Lung (tissue), 12 donors: Measurements from ENCODE around the gene ANKRD44. TPM values are rescaled to one million over a fixed set of nuclear protein-coding genes. Genes with fewer than 3 reads are reported as not detected.
A peak's percentile ranks its signal among the peaks of the same experiment; 100 is the strongest.

Experiments
- ATAC-seq: fragments of 200-7000 bp; cut with Tn5 transposase; one replicate; pipeline ENCODE4 v1.9.1; 2020; ENCODE audit warnings: moderate number of reproducible peaks; ENCODE audit not compliant: insufficient read depth, low FRiP score
- DNase-seq, 3 donors: peaks; one replicate each; pipeline ENCODE4 v3.0.0-alpha.2; 2013 to 2017
- H3K27ac ChIP-seq, 2 donors: one replicate each; pipeline ENCODE4 v1.5.1; 2013; ENCODE audit warnings: mild to moderate bottlenecking in 2 of 2, moderate library complexity in 2 of 2, control low read depth in 1 of 2, inconsistent platforms in 1 of 2, low read depth in 1 of 2, low read length in 1 of 2
- H3K27me3 ChIP-seq, 3 donors: one replicate each; pipeline ENCODE4 v1.5.1; 2013; ENCODE audit warnings: low read length in 2 of 3; ENCODE audit not compliant: control insufficient read depth in 3 of 3, insufficient read depth in 3 of 3
- H3K36me3 ChIP-seq, 4 donors: one replicate each; pipeline ENCODE4 v1.5.1; 2013; ENCODE audit warnings: low read length in 4 of 4, mild to moderate bottlenecking in 1 of 4, moderate library complexity in 1 of 4; ENCODE audit not compliant: control insufficient read depth in 4 of 4, insufficient read depth in 4 of 4
- H3K4me1 ChIP-seq, 5 donors: one replicate each; pipeline ENCODE4 v1.5.1; 2013; ENCODE audit warnings: low read length in 5 of 5, mild to moderate bottlenecking in 2 of 5, moderate library complexity in 1 of 5; ENCODE audit not compliant: control insufficient read depth in 5 of 5, insufficient read depth in 5 of 5
- H3K4me3 ChIP-seq: one replicate; pipeline ENCODE4 v1.5.1; 2013; ENCODE audit warnings: mild to moderate bottlenecking, control low read depth, moderate library complexity
- H3K9ac ChIP-seq, 2 donors: one replicate each; pipeline ENCODE4 v1.5.1; 2013; ENCODE audit warnings: low read length in 2 of 2, control low read depth in 1 of 2; ENCODE audit not compliant: insufficient read depth in 1 of 2
- H3K9me3 ChIP-seq, 4 donors: one replicate each; pipeline ENCODE4 v1.5.1; 2013; ENCODE audit warnings: low read length in 3 of 4, mild to moderate bottlenecking in 1 of 4, moderate library complexity in 1 of 4; ENCODE audit not compliant: control insufficient read depth in 4 of 4, insufficient read depth in 3 of 4
- WGBS, 2 donors: extraction: QIAGEN DNeasy Blood & Tissue Kit; methylation state at CpG; one replicate each; pipeline ENCODE4 v1.1.7; 2013; 5-methylcytosine and 5-hydroxymethylcytosine counted together
- polyA plus RNA-seq, 2 donors: library from polyadenylated mRNA; stranded (reverse); fragments of 200-250 nt; gene quantifications; one replicate each; pipeline ENCODE4 v1.2.1, GENCODE V29; 2013
- total RNA-seq, 2 donors: library from RNA; depleted of rRNA in 1 of 2; stranded (reverse); fragments of >200 nt in 1 of 2; gene quantifications; one replicate each; pipeline ENCODE4 v1.2.1, GENCODE V29; 2014 to 2021
- TF ChIP-seq, protein P1 (sequence below): IDR thresholded peaks from 2 replicates; pipeline ENCODE4 v1.5.1; 2012; ENCODE audit warnings: mild to moderate bottlenecking; ENCODE audit errors: control extremely low read depth, extremely low read depth
- donor health status: control.
- donor health status: control.
- donor health status: Bipolar disorder and iron deficiency.
- donor health status: healthy.
- donor health status: DM: yes; HTN: yes; CAD: no.

Gene ANKRD44
- total and polyA plus RNA-seq, 4 donors: 7.1 to 73.8 (median 20.3) TPM

DNA sequence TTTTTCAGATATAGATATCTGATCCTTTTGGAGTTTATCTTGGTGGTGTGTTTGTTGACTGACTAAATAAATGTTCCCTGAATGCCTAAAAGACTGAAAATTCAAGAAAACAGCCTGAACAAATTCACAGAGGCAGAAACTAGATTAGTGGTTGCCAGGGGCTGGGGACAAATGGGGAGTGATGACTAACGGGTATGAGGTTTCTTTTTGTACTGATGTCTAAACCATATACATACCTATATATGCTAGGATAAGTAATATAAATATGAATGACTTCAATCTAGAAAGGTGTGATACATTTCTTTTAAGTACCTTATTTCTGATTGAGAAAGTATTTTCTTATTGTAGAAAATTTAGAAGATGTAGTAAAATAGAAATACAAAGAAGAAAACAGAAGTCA lies 207.2 kb downstream of the ANKRD44 start:
- Histone ChIP-seq H3K4me3 (no peak overlapping the region), H3K9me3 (no peaks in the 10 kb centered on the region), H3K27me3 (no peaks in the 10 kb centered on the region), H3K9ac (no peak overlapping the region), H3K36me3 (peaks cover 0 to 8% (median 0%) of the 10 kb centered on the region in 4 donors), H3K27ac (no peak overlapping the region), H3K4me1 (peaks cover 0 to 9% (median 1%) of the 10 kb centered on the region in 5 donors)
- TF ChIP-seq, protein P1, sequence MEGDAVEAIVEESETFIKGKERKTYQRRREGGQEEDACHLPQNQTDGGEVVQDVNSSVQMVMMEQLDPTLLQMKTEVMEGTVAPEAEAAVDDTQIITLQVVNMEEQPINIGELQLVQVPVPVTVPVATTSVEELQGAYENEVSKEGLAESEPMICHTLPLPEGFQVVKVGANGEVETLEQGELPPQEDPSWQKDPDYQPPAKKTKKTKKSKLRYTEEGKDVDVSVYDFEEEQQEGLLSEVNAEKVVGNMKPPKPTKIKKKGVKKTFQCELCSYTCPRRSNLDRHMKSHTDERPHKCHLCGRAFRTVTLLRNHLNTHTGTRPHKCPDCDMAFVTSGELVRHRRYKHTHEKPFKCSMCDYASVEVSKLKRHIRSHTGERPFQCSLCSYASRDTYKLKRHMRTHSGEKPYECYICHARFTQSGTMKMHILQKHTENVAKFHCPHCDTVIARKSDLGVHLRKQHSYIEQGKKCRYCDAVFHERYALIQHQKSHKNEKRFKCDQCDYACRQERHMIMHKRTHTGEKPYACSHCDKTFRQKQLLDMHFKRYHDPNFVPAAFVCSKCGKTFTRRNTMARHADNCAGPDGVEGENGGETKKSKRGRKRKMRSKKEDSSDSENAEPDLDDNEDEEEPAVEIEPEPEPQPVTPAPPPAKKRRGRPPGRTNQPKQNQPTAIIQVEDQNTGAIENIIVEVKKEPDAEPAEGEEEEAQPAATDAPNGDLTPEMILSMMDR: no peak
- DNase-seq (no peak), ATAC-seq (no peak)
- 97 to 98% methylated on average over 1 of the region's 1 CpG for WGBS, 2 donors

DNA sequence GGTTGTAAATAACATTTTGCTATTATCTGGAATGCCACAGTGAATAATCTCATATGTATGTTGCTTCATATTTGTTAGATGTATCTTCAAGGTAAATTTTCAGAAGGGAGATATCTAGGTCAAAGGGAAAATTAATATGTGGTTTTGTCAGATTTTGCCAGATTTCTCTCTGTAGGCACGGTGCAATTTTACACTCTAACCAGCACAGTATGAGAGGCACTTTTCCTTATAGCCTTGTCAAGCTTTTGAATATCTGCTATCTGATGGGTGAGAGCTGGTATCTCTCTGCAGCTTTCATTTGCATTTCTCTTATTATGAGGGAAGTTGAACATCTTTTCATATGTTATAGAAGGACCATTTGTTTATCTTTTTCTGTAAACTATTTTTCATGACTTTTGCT lies 208.3 kb downstream of the ANKRD44 start:
- Histone ChIP-seq H3K4me1 (peaks cover 0 to 13% (median 0%) of the 10 kb centered on the region in 5 donors), H3K36me3 (peaks cover 0 to 8% (median 0%) of the 10 kb centered on the region in 4 donors), H3K4me3 (no peak overlapping the region), H3K9me3 (no peaks in the 10 kb centered on the region), H3K27me3 (no peaks in the 10 kb centered on the region), H3K9ac (no peak overlapping the region), H3K27ac (no peak overlapping the region)
- ATAC-seq (no peak), DNase-seq (peak in 2 of 3 donors; percentile 66 to 74)
- 83% methylated on average over 1 of the region's 1 CpG for WGBS, 2 donors
- TF ChIP-seq, protein P1: no peak

DNA sequence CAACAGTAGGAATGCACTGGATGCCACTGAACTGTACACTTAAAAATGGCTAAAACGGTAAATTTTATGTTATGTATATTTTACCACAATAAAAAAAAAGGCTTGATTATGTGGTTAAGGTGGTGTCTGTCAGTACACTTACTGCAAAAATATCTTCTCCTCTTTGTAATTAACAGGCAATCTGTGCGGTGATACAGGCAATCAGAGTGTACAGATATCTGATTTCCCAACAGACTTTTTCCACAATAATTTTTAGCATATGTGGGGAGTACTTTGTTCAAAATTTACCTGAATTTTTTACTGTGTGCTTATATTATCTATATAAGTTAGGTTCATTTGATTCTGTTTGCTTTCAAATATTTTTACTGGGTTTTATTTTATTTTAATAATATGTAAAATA lies 209.1 kb downstream of the ANKRD44 start:
- peaks cover 0 to 12% (median 0%) of the 10 kb centered on the region in 5 donors for H3K4me1 ChIP-seq
- ATAC-seq (no peak), DNase-seq (no peak)
- WGBS, 2 donors: 95 to 97% methylated on average over 2 of the region's 2 CpGs
- no peaks in the 10 kb centered on the region for H3K9me3 ChIP-seq
- H3K9ac ChIP-seq: no peak overlapping the region
- TF ChIP-seq, protein P1: no peak
- no peak overlapping the region for H3K4me3 ChIP-seq
- H3K27ac ChIP-seq: no peak overlapping the region
- H3K36me3 ChIP-seq: peaks cover 0 to 8% (median 0%) of the 10 kb centered on the region in 4 donors
- no peaks in the 10 kb centered on the region for H3K27me3 ChIP-seq
